Tongue (tissue), 2 donors: ENCODE data around the gene PLPP1. TPM values are rescaled to one million over a fixed set of nuclear protein-coding genes. Genes with fewer than 3 reads are reported as not detected.
A peak's percentile ranks its signal among the peaks of the same experiment; 100 is the strongest.

Experiments used
- DNase-seq: peaks from one replicate; pipeline ENCODE4 v3.0.0-alpha.2; 2015
- total RNA-seq: library from RNA; depleted of rRNA; stranded (reverse); fragments of >200 nt; gene quantifications from one replicate; pipeline ENCODE4 v1.2.3, GENCODE V29; 2014

The PLPP1 gene
- total RNA-seq, 1 donor from 2014 or later, result 141 TPM

DNA sequence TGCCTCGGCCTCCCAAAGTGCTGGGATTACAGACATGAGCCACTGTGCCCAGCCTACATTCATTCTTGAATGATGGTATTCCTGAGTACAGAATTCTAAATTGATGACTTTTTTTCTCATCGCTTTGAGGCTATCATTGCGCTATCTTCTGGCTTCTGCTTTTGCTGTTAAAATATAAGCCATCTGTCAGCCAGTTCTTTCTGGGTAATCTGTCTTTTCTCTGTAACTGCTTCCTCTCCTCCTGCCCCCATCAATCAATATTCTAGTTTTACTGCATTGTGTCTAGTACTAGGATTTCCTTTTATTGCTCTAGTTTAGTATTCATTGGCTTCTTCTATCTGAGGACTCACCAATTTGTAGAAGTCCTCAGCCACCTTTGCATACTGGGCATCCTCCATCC is 89.0 kb downstream of the PLPP1 start:
- no peak for DNase-seq

DNA sequence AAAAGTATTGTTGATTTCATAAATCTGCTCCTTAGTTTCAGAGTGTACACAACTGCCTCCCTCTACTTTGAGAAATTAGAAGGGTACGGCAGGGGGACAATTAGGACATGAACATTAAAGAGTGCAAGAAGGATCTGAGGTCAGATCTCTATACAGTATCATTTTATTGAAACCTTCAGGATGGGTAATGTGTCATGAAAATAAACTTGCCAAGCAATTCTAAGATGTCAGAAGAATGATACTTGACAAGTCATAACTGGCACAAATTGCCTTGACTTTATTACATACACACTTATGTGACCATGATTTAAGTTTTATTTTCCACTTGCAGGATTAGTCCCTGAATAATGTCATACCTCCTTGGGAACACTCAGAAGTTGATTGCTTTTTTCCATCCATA is 92.8 kb downstream of the PLPP1 start:
- no peak for DNase-seq

DNA sequence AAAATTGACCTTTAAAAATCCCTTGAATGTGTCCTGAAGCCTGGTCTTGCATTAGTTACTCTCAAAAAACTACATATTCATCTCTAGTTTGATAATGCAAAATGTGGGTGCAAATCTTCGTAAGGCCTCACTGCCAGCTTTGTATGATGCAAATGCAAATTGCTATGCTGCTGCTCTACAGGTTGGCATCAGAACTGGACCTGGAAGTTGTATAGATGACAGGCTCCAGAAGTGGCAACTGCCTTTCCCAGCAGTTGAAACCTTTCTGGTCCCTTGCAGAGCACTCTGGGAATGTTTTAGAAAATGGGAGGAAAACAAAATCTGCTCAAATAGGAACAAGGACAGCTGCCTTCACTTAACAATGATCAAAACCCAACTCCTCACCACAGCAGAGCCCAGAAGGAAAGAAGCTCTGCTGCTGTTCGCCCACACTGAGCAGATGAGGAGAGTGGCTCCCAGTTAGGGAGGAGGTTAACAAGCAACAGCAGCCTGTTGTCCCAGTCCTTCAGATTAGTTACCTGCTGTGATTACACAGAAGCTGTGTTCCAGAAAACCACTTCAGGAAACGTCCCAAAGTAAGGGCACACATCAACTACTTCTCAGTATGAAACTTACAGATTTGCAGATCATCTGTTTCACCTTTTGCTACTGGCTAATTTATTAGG is 93.5 kb downstream of the PLPP1 start:
- DNase-seq, result no peak

DNA sequence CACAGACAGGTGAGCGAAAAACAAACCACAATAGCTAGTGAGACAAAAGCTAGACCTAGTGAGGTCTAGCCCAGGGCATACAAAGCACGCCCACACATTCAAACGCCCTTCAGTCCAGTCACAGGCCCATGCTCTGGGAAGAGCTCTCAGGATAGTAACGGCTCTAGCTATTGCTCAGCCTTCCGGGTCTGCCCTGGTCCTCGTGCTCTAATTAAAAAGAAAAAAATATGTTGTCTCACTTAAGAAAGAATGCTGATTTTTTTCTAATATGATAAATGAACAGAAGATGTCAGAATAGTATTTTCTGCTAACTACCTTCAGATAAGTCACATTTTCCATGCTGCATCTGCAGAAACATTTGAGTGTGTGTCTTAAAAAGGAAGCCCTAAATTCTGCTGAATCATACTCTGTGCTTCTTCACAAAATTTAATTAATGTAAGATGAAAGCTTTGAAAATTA is 94.5 kb downstream of the PLPP1 start:
- DNase-seq, result no peak

DNA sequence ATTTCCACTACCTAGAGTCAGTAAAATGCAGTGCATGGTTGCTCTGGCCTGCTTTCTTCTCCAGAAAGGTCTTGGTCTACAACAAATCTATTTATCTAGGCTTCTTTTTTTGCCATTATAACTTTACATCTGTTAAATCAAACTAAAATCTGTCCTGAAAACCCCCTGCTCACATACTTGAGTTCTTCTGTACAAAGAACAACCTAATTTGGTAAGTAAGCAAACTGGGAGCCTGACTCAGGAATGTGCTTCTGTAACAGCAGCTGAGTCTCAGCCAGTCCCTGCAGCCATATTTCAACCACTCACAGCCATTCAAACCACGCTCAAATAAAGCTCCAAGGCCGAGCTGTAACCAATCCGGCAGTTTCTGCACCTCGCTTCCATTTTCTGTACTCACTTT is 95.8 kb downstream of the PLPP1 start:
- peak; percentile 64 for DNase-seq

DNA sequence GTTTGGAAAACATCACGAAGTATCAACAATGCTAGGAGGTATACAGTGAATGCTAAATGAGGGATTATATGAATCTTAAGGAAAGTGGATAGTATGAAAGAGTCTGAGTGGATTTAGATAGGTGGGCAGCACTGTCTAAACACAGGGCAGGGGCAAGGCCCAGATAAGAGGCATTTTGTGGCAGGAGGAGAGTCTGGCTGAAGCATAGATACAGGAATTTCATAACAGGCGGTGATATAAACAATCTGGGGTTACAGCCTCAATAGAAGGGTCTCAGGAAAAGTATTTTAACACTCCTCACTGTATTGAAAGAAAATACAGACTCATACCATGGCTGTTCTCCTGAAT is 96.9 kb downstream of the PLPP1 start:
- DNase-seq, result no peak

DNA sequence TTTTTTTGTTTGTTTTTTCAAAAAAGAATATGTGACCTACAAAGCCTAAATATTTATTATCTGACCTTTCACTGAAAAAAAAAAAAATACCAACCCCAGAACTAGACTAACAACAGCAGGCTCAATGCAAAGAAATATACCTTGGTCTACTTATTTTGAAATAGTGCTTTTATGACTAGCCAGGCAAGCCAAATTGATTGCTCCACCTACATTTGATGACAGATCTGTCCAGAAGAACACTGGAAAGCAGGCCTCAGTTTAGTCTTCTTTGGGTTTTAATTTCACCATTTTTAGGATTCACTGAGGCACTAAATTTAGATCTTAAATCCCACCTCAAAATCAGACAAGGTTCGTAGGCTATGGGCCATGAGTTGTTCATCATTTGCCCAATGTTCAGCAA is 97.3 kb downstream of the PLPP1 start:
- no peak for DNase-seq

DNA sequence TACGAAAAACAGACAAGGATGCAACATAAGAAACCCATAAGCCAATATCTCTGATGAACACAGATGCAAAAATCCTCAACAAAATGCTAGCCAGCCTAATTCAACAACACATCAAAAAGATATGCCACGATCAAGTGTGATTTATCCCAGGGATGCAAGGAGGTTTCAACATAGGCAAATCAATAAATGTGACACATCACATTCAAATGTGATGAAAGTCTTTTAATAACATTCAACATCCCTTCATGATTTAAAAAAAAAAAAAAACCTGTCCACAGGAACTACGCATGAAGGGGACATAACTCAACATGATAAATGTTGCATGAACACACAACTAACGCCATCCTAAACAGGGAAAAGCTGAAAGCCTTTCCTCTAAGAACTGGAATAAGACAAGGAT is 102.2 kb downstream of the PLPP1 start:
- DNase-seq, result no peak

DNA sequence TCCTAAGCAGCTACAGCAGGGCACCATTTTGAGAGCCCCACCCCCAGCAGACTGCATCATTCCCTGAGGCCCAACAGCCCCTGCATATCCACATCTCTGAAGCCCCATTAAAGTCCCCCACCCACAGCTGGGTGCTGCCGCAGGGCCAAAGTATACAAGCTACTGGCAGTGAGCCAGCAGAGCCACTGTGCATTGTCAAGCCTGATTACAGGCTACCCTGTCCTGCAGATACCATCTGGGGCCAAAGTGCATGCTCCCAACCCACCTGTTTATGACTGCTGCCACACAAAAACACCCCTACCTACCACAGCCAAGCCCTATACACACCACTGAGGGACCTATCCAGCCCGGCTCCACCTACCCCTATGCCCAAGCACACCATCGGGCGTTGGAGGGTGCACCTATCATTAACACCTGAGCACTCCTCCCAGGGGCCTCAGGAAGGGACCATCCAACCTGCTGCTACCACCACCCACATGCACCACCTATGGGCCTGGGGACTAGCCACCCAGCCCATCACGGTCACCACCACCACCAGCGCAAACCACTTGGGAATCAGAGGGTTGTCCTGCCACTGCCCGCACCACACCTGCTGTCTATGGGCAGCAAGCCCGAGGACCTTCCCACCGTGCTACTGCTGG is 105.0 kb downstream of the PLPP1 start:
- no peak for DNase-seq

DNA sequence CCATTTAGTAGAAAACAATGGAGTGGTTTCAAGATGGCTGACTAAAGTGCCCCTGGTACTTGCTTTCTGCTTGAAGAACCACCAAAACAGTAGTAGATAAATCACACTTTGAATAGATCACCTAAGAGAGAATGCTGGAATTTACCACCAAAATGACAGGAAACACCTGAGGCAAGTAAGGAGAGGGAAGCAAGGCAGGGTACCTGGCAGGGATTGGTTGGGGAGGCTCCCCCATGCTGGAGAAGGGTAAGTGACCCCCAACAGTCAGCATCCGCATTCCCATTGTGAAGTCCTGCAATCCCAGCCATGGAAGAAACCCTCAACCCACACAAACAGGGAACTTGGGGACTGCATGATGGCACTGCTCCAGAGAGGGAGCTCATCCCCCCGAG is 105.5 kb downstream of the PLPP1 start:
- DNase-seq, result no peak

DNA sequence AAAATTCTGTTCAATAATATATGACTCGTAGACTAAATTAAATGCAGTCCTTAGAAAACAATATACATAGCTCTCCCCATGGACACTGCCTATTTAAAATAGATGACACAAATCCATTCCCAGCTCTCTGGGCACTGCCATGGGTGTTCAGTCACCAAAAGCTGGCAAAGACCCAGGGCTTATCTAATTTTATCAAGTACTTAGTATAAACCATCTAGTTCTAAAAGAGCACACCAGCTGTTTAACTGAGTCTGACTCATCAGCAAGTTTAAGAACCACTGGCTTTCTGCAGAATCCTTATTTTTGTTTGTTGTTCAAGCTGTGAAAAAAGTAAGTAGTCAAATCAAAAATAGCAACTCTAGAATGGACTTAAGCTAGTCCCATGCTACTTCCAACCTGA is 107.6 kb downstream of the PLPP1 start:
- DNase-seq, result peak; percentile 91

DNA sequence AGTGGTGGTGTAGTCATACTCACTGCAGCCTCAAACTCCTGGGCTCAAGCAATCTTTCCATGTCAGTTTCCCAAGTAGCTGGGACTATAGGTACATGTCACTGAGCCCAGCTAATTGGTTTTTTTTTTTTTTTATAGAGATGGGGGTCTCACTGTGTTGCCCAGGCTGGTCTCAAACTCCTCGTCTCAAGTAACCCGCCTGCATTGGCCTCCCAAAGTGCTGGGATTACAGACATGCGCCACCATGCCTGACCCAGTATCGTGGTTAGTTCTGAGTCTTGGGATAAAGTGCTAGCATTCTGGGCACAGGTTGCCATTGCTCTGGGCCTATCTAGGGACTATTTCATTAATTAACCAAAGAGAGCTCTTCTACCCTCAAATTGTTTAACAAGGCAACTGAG is 108.3 kb downstream of the PLPP1 start:
- DNase-seq, result no peak

DNA sequence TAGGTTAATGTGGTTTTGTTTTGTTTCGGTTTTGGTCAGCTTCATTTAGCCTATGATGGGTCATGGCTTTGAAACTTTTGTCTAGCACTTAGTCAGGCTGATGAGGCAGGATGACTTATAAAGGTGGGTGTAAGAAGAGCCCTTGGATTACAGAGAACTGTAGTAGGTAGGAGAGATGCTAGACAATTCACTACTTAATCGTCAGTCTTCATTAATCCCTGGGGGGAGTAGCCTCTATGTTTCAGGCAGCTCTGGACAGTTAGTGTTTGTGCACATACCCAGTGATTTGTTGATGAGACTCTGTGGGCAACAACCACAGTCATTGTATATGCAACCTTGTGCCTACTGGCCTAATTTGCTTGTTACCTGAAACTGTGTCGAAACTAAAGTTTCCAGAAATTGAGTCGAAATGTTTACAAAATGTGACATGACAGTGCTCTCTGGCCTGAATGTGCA is 113.7 kb downstream of the PLPP1 start:
- DNase-seq, result no peak

DNA sequence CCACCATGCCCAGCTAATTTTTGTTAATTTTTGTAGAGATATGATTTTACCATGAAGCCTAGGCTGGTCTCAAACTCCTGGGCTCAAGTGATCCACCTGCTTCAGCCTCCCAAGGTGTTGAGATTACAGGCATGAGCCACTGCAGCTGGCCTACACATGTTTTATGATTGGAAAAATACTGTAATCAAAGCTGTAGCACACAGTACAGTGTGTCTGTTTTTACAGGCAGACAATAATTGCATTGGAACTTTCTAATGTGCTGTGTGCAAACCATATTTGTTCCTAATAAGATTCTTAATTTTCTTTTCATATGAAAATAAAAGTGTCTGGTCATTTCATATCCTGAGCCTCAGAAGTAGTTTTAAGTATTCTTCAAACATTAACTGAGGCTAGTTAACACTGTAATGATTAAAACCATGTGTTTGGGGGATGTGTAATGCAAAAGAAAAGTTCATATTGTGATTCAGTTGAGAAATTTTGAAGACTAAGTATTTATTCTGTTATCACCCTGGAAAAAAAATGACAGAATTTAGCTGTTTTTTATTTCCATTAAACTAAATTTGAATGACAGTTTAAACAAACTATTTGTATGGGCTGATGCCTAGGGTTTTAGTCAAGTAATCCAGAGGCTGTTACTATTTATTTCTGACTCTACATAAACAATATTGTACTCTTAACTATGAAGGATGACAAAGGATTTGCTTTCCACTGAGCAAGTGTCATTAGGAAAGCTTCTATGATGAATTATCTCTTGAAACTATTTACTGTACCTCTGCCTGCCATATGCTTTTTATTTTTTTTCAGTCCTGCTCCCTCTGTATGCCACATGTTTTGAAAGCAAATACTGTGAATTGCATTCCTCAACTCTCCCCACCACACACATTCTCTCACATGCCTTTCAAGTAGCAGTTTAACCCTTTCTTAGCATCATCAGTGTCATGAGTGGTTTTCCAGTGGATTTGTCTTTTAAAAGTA is 115.5 kb downstream of the PLPP1 start:
- DNase-seq, result peak; percentile 53

DNA sequence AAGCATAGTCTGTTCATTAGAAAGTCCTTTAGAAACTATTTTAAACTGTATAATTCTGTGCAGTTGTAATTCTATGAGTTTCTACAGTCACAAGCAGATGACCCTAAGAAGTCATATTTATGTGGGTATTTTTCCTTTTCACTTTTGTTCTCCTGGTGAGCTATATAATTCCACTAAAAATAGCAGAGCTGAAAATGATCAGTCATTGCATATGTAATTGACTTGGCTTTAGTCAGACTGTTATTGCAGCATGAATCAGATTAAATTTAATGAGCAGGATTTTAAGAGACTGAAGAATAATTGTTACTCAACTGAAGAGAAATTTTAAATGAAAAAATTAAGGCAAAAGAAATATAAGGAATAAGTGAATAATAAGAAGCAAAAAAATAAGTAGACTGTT is 118.5 kb downstream of the PLPP1 start:
- no peak for DNase-seq

DNA sequence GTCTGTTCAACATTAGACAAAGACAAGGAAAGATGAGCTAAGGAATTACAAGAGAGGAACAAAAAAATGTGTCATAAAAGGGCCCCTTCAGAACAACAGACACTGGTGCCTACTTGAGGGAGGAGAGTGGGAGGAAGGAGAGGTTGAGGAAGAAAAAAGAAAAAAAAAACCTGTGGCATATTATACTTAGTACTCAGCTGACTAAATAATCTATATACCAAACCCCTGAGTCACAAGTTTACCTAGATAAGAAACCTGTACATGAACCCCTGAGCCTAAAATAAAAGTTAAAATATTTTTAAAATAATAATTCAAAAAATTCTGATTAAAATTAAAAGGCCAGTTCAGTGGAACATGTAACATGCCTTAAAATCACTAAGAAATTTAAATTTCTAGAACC is 119.7 kb downstream of the PLPP1 start:
- no peak for DNase-seq

DNA sequence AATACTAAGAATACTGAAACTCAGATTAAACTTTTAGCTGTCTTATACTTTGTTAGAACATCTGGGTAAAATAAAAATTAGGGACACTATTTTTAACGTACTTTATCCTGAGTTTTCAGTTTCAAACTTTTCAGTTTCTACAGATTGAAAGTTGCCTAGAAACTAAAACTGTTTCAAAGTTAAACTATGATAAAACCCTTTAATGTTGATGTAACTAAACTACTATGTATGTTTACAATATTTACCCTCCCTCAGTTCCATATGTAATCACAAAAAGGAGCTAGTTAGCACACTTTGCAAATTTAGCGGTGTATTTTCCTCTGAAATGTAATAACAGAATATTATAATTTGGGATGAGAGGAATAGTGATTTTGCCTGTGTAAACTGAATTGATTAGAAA is 121.1 kb downstream of the PLPP1 start:
- no peak for DNase-seq

DNA sequence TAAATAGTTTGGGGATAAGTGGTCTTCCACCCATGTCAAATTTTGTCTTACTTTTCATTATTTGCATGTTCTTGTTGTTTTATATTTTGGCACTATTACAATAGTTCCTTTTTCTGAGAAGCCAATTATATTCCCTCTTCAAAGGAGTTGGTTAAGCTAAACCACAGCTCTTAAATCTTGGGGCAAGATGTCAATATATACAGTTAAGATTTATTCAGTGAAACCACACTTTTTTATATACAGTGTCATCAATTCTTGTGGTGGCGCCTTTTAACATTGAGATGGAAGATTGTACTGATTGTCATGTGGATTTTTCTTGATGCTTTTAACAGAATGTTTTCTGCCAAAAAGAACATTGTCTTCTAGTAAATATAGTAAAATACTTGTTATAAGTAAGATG is 122.9 kb downstream of the PLPP1 start:
- no peak for DNase-seq

DNA sequence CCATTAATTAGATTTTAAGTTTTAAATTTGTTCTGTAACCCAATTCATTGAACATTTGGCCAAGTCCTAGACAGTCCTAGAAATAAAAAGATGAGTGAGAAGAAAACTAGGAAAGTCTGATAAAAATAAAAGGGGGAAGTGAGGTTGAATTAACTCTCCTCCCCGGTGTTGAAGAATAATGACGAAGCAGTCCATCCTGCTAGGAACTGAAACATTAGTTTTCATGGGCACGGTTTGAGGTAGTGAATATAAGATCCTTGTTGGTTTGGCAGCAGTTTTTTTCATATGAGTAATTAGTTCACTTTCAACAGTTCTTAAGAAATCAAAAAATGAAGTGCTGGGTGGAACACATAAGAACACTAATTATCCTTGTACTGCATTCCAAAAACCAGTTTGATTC is 123.9 kb downstream of the PLPP1 start:
- no peak for DNase-seq

DNA sequence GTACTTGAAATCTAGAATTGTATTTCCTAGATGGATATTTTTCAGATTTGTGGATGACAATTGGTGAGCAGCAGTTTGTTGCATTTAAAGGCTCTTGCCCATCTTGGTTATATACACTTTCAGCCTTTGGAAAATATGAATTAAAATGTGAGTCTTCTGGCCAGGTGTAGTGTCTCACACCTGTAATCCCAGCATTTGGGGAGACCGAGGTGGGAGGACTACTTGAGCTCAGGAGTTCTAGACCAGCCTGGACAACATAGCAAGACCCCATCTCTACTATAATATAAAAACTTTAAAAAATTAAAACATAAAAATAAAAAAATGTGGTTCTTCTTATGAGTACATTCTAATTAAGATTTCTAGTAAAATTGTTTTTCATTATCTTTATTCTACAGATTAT is 125.0 kb downstream of the PLPP1 start:
- no peak for DNase-seq

DNA sequence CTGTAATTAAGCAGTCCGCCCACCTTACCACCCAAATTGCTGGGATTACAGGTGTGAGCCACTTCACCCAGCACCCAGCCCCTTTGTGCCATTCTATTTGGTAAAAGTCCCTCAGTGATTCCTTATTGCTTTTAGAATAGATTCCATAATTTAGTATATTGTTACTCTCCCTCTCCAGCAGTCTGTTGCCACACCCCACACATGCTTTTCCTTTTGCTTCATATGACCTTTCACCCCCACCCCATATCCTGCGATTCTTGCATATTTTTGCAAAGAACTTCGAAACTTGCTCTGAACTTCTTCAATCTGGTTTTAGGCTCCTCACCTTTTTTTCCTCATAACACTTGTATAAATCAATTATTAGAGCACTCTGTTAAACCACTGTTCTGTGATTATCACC is 126.8 kb downstream of the PLPP1 start:
- no peak for DNase-seq

DNA sequence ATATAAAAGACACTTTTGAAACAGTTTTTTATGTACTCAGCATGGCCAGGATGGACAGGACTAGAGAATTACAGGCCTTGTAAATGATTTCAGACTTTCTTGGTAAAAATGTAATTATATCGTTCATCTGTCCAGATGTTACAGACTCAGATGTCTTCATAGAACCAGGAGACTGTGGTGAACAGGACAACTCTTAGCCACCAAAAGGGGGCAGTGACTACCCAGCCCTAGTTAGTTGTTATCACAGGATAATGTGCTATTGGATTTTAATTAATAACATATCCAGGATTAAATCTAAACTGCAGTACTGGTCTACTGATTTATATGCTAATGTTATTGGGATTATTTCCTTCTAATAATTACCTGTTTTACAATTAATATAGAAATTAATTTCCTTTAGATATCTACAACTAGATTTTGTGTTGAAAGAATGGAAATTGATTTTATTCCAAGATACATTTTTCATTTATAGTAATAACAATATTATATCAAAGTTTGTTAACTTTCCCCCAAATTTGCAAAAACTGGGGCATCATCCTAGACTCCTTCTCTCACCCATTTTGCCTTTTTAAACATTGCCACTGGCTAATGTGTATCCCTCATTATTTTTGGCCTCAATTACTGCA is 127.6 kb downstream of the PLPP1 start:
- peak; percentile 70 for DNase-seq

DNA sequence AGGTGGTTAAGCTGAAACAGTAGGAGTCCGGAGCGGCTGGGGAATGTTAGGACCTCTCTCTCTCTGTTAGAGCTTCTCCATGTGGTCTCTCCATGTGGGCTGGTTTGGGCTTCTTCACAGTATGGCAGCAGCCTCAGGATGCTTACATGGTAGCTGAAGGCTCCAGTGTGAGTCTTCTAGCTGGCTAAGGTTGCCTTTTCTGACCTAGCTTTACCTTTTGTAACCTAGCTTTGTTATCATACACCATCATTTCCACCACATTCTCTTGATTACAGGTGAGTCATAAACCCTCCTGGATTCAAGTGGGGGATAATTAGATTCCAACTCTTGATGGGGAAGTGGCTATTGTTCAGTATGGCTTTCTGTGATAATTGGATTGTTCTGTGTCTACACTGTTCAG is 128.5 kb downstream of the PLPP1 start:
- no peak for DNase-seq
